Stimulated activated CD8-positive, alpha-beta memory T cell treated with anti-CD3 and anti-CD28 coated beads, Interleukin-4, amount 100 ng/mL, for 4 hours (primary cell): ENCODE results near the gene MAGI2.

Experiments used
- DNase-seq, 2 donors: peaks; one replicate each; pipeline ENCODE4 v3.0.0-alpha.2; 2020; ENCODE audit warnings: low read depth in 2 of 2, low spot score in 1 of 2

The MAGI2 gene

DNA sequence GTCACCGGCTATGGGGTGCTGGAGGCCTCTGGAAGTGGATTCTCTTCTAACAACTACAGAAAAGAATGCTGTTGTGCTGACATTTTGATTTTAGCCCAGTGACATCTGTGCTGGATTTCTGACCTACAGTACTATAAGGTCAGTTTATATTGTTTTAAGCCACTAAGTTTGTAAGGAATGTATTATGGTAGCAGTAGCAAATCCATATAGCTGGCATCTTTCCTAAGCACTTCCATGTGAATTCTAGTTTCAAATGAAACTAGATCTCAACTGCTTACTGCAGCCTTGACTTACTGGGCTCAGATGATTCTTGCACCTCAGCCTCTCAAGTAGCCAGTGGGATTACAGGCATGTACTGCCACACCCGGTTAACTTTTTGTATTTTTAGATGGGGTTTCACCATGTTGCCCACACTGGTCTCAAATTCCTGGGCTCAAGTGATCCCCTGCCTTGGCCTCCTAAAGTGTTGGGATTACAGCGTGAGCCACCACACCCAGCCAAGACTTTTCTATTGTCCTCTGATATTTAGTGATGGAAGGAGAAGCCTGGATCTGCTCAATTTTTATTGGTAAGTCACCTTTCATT, 1240.9 kb downstream of the MAGI2 start:
- DNase-seq, result no peak

DNA sequence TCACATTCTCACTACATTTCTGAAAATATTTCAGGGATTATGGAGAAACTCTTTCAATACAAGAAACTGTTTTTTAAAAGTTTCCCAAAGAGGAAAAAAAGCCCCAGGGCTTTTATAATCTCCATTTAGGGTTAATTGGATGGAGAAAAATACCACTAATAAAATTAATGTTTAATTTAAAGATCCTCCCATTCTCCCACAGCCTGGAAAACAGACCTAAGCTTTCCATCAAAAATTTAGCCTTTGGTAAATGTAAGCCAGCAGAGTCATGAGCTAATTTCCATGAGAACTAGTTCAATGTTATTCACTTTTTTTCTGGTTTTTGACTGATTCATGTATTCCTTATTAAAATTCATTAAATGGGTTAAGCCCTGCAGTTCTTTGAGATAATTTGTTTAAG, 1246.2 kb downstream of the MAGI2 start:
- DNase-seq, result no peak

DNA sequence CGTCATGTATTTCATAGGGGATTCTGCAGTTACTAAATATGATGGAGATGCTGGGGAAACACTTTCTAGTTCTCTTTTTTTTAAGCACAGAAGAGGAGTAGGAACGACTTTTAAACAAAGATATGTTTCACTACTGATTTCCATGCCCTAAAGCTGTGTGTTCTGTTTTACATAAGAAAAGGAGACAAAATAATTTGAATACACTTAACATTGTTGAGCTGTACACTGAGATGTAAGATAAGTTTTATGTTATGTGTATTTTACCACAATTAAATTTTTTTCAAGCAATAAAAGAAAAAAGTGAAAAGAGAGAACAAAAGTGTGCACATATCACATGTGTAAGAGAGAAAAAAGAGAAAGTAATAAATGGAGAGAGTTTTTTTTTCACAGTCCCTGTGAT, 1246.7 kb downstream of the MAGI2 start:
- DNase-seq, result no peak

DNA sequence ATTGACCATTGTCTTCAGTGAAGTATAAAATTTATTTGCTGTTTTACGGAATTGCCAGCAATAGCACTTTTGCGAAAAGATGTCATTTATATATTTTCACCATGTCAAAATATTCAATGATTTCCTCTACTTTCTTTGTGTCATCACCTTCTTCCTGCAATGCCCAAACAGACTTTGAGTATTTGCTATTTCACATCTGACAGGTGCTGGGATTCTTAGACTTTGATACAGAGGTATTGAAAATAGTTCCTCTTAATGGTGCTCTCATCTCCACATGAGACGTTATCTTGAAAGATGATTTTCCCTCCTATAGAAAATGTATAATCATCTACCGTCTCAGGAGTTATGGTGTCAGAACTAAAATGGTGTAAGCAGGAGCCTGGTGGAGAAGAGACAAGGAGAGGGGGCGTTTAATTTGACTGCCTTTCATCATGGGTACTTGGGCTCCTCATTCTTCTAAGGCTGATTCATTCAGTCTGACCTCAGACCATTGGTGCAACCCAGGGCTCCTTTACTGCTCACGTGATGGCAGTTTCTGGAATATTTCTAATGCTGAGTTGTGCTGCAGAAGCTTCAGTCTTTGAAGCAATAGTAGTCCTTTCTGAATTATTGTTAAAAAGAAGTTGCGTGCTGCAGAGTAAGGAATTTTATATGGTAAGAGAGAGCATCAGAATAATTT, 1250.3 kb downstream of the MAGI2 start:
- no peak for DNase-seq

DNA sequence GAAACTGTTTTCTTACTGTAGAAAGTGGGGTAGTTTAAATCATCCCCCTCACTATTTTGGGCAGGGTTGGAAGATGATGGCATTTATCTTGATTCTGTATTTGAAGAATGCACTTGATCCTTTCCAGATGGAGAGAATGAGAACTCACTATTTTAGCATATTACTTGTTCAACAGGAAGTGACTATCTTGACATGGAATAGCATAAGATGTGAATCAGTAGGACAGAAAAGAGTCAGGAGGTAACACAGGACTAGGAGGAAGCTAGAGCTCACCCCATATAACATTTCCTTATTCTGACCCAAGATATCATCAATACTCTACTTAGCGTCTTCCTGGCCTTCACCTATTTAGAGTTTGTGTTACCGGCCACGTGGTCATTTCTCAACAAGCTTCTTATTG, 1254.7 kb downstream of the MAGI2 start:
- no peak for DNase-seq

DNA sequence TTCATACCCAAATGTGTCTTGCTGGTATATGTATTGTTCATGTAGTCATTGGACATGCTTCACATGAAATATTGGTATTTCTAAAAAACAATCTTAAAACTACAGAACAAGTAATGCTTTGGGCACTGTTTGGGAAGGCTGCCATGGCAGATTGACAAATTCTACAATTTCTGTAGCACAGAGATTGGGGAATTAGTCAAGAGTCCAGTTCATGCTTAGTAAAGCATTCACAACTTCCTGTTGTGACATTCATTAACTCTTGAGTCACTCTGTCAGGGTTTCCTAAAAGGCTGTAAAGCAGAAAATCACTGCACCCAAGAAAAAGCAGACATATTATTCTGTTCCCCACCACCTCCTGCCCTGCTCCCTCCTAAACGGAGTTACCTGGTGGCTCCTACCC, 1256.0 kb downstream of the MAGI2 start:
- DNase-seq, result no peak

DNA sequence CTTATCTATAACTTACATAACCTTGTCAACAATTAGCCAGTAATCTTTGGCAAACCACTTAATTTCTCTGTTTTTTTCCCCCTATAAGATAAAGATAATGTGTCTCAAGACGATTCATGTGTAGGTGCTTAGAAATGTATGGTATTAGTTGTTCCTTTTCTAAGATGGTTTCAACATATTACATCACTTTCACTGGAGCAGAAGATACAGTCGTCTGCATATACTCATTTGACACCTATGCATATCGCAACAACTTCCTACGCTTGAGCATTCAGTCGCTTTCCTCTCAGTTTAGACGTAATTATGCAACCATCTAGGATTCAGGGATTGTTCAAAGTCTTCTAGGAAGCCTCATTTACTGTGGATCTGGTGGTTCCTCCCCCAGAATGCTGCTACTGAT, 1258.2 kb downstream of the MAGI2 start:
- DNase-seq, result no peak

DNA sequence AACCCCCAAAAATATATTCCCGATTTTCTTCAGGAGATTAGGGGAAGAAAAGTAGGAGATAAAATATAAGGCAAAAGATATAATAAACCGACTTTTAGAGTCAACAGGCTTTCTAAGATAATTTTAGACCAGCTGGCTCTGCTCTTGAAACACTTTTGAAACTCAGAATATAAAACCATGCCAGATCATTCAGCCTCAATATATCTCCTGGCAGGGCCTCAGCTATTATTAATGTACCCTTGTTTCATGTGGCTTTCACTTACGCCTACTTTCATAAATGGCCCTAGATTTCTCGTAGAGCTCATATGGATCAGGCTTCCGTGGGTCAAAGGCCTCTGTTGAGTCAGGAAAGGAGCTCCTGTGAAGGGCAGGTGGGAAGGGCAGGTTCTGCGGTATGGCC, 1258.9 kb downstream of the MAGI2 start:
- DNase-seq, result no peak

DNA sequence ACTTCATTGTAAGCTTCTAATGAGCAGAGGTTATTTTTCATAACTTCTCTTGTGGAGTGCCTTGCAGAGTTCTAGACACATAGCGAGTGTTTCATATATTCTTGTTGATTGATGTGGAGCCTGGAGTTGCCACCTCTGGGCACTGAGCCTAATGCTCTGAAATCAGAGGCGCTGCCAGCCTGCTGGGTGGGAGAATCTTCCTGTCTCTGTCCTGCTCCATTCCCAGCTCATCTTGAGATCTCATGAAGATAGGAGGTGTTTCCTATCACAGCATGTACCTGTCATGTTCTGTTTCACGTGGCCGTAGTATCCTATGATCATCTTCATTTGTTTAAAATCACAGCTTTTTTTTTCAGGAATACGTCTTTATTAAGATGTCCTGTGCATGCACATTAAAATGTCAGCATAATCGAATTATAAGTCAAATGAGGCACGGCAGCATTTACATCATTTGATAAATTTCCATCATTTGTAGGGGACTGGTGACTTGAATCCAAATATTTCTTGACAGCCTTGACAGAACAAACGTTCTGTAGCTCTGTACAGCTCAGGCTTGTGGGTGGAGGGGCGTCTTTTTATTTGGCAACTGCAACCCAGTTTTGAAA, 1261.9 kb downstream of the MAGI2 start:
- no peak for DNase-seq

DNA sequence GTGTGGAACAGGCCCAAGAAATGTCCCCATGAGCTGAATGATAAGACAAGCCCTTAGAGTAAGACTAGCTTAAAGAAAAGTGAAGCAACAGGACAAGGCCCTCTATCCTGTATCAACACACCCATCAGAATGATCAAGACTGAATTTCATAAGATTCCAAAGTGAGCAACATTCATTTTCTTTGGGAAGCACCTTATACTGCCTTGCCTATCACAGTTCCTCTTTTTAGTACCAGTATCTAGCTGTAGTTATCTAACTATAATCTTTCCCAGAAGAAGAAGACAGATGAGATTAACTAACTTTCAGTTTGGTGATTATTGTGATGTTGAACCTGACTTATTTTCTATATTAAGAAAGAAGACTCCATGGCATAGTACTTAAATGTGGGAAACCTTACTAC, 1263.7 kb downstream of the MAGI2 start:
- no peak for DNase-seq

DNA sequence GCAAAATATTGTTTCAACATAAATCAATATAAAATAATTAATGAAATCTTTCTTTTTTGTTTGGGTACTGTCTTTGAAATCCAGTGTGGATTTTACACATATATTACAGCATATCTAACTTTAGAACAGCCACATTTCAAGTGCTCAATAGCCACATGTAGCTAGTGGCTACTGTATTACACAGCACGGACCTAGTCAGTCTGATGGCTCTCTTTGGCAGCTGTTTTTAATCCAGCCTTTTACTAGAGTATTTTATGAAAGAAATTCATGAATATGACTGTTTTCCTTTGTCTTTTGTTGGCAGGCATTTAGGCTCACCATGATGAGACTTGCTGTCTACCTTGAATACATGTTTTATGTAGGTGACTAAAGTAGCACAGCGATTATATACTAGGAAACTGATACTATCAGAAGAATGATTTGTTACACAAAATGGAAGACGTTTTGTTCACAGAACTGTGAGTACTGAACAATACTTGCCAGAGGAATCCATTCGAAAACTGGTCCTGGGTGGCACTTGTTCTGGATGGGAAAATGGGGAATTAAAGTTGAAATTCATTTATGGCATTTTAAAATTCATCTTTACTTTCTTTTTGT, 1268.2 kb downstream of the MAGI2 start:
- DNase-seq, result no peak

DNA sequence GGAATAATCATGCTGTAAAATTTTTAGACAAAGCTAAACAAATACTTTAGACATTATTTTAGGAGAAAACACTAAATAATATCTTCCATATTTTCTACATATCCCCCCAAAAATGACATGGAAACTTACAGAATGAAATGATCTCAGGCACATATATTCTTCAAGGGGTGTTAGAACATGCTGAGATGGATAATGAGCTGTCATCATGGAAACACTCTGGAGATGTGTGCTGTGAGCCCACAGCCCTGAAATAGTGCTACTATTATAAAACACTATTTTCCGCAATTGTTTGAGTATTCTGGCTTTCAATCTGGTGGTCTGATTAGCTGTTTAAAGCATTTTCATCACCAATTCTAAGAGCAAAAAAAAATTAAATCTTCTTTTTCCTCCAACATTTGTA, 1269.2 kb downstream of the MAGI2 start:
- DNase-seq, result no peak

DNA sequence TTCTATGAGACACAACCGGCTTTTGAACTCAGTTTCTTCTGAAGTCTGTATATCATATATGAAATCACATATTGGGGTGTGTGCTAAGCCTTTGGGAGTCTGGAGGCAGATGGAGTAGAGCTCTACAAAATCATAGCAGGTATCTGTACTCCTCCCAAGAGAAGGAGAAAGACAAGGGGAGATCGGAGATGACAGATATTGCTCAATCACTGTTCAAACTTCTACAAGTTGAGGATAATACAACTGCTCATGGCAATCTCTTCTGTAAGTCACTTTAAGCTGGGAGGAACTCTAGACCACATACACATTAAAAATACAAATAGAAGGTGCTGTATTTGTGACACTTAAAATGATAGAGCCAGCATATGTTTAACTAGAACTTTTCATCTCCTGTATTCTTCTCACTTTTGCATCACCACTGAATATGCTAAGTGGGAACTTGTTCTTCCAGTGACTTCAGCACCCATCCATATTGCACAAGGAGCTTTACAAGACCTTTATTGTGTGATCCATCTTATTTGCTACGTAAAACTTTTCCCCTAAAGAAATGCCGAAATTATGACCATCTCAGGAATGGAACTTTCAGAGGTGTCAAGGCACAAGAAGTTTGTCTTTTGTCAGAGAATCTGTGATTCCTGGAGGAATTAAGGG, 1273.5 kb downstream of the MAGI2 start:
- no peak for DNase-seq

DNA sequence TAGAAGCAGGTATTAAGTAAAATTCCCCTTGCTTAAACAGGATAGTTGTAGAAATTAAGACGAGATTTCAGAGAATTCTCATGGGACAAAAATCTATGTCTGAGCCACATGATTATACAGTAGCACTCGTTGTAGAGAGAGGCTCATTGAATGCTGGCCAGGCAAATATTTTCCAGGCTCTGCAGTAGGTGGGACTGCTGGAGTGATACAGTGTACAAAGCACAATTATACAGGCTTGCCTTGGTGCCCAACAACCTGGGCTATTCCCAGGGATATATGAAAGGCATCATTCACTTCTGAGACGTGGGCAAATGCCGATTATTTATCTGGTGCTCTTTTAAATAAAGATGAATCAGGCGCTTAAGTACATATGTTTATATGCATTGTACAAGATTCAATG, 1274.3 kb downstream of the MAGI2 start:
- no peak for DNase-seq

DNA sequence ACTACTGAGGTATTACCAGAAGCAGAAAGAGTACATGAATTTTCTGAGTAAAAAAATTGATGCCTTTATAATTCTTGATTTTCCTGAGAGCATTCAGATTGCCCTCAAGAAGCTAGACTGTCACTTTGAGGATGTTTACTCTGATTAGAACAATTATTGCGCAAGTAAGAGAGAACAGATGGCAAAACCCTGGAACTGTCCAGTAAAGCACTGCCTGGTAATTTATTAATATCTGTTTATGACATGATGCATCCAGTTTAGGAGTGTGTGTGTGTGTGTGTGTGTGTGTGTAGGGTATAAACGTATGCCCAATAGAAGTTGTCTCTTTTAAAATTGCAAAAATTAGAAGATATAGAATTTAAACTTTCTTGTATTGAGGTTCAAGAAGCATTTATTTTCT, 1275.1 kb downstream of the MAGI2 start:
- DNase-seq, result no peak

DNA sequence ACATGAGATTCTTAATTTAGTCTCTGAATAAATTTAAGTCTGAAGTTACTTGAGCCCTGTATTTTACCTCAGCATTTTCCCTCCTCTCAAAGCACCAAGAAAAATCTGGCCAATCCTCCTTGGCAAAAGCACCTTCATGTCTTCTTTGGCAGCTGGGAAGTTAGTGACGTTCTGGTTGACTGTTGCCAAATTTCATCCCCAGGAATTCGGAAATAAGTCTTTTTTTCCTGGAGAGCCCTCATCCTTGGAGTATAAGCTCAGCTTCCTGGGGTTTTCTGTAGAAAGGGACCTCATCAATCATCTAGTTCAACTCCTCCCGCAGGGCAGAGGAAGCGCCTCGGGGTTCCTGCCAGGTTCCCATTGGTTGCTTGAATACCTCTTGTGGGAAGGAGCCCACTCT, 1277.3 kb downstream of the MAGI2 start:
- no peak for DNase-seq

DNA sequence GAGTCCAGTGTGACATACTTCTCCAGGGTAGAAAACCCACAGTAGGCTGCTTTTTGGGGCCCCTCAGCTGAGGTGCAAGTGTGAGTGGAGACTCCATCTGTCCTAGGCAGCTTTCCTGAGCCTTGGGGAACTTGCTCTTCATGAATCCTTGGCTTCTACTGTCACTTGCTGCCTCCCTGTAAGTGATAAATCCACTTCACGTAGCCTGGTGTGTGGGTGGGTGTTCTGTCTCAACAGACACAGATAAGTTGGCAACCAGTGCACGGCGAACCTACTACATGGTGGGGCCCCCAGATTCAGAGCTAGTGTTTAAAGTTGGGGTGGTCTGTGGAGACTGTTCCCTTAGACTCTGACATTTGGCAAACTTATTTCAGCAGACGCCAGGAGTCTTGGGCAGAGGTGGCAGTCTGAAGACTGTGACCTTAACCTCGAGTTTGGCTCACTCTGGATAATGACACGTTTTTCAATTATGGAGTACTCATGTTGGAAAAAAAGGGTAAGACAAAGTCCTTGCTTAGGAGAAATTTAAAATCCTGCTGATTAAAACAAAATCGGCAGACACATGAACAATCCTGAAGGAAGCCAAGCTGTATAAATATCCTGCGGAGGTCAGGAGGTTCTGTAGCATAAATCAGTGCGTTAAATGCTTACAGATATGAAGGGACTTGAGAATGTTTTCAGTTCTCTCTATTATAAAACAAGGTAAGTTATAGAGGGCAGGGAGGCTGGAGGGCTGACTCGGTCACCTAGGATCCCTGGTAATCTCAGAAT, 1278.0 kb downstream of the MAGI2 start:
- DNase-seq, result no peak

DNA sequence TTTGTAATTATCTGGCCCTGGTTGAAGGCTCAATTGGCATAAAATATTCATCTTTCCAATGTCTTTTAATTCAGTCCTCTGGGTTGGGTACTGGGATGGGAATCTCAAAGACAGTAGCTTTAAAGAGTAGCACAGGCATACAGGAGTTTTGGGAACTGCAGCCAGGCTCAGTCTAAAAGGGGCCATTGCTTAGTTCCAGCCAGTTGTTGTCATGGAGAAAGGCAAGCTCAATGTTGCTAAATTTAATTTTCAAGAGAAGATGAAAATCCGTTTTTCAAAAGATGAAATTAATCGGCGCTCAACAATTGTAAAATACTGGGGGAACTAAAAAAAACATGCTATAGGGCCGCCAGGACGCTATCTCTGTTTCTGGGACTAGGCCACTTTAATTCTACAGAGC, 1279.8 kb downstream of the MAGI2 start:
- DNase-seq, result no peak

DNA sequence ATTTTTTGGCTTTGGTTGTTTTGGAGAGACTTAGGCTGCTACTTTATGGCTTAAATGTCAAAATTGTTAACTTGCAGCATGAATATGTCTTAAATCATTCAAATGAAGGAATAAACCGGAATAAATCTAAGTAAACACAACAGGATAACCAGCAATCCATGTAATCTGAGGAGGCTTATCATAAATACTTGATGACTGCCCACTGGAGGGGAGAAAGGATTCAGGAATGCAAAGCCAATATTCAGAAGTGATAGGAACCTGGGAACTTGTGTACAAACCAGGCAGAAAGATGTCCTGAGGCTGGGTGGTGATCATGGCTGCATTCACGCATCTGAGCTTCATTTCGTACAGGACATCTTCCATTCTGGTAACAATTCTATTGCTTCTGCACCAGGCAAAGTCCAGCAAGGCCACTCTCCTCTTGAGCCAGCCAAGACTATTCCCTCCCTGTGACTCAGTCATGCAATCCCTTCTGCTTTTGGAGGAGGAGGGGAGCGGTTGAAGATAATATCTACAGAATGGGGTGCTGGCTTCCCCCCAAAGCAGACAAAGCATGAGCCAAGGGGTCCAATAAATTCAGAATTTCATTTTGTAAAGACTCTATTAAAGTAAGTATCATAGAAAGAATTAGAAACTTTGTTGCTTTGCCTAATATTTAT, 1280.4 kb downstream of the MAGI2 start:
- DNase-seq, result no peak

DNA sequence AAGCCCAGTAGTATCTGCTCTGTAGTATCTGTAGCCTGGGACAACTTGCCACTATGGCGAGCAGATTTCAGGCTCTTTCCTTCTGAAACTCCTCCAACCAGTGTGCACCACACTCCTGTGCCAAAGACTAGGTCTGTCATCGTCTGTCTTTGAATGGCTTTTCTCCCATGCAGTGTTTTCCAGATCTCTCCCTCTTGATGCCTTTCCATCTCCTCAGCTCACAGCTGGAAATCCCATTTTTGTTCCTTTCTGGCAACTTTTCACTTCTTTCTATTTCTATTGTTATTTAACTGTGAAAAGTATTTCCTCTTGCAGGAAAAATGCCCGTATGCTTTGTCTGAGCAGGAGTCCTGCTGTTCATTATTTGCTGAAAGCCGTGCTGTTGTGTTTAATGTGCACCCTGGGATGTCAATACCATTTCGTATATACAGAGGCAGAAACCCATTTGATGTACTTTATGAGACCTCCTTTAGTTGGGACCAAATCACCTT, 1281.2 kb downstream of the MAGI2 start:
- DNase-seq, result no peak

DNA sequence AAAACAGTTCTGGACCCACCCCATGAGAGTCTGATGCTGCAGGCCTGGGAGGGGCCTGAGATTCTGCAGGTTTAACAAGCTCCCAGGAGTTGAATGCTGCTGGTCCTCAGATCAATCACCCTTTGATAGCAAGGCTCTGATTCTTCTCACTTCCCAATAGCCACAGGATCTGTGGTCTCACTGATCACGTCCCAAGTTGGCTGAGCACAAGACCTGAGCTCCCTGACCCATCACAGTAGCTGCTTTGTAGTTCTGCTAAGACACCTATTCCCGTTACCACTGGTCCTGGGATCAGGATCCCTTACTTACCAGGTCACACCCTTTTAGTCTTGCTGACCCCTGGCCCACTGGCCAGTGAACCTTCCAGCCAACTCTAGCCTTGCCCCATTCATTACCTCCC, 1282.1 kb downstream of the MAGI2 start:
- no peak for DNase-seq
